GM13977 (cell line): ENCODE data around the gene HTR1D.
"Not testable (repeated sequence)": the region's sequence is repeated elsewhere in the genome, so short reads cannot be mapped to it uniquely, and the experiment has no call there.

Experiments used
- DNase-seq: peaks from one replicate; pipeline ENCODE4 v3.0.0; 2012; ENCODE audit warnings: low spot score
- CTCF ChIP-seq: IDR thresholded peaks from 2 replicates; pipeline ENCODE4 v1.5.1; 2012; ENCODE audit warnings: mild to moderate bottlenecking, control low read depth; ENCODE audit not compliant: insufficient read depth; ENCODE audit errors: extremely low read depth, missing control alignments
- in situ Hi-C: fragments of 300-500 bp; cut with MboI; formaldehyde crosslinking; loops from one replicate; pipeline ENCODE4 v1.12.0; 2022; ENCODE audit warnings: low sequenced_read_pairs, low pct_unique_long_range_greater_than_20kb, mixed read lengths, inconsistent platforms; ENCODE audit not compliant: unreplicated experiment

Gene HTR1D

GRCh38 chr1:23217421-23218115 lies at the start of gene HTR1D:
Gene HTR1D, minus strand, starts transcription at chr1:23217502. Its CDS starts 23,283 bp downstream, at chr1:23194219.
- DNase-seq, result no peak
- in situ Hi-C loops, result no loop called here
- no peak for TF ChIP-seq CTCF

- DNase-seq, result no peak
- TF ChIP-seq CTCF, result no peak
- in situ Hi-C loops, result no loop called here
Observed at GRCh38 chr1:23263380-23263887, 46.1 kb upstream of the HTR1D start.

- in situ Hi-C loops, result not testable (repeated sequence)
Observed at GRCh38 chr1:23258082-23258481, 40.8 kb upstream of the HTR1D start.

GRCh38 chr1:23257371-23257770 lies 40.1 kb upstream of the HTR1D start:
- DNase-seq, in situ Hi-C loops: not testable (repeated sequence)

More at GRCh38 chr1:23258082-23258481, 40.8 kb upstream of the HTR1D start:
- not testable (repeated sequence) for DNase-seq

DNA sequence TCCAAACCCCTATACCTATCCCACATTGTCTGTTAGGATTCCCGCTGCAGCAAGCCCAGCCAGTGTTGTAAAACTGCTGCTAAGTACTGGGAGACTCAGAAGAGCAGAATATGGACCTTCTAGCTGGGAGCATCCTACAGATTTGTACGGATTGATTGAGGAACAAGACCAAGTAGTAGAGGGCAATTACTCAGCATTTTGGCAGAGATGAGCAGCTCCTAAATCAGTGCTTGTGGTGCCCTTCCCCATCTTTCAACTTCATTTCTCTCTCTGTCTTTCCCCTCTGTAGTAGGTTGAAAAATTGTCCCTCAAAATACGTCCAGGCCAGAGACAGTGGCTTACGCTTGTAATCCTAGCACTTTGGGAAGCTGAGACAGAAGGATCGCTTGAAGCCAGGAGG lies 37.3 kb upstream of the HTR1D start:
- DNase-seq, result no peak
- no peak for TF ChIP-seq CTCF
- in situ Hi-C loops, result no loop called here

GRCh38 chr1:23251812-23252211 lies 34.5 kb upstream of the HTR1D start:
- in situ Hi-C loops, result no loop called here
- DNase-seq, result no peak
- no peak for TF ChIP-seq CTCF

DNA sequence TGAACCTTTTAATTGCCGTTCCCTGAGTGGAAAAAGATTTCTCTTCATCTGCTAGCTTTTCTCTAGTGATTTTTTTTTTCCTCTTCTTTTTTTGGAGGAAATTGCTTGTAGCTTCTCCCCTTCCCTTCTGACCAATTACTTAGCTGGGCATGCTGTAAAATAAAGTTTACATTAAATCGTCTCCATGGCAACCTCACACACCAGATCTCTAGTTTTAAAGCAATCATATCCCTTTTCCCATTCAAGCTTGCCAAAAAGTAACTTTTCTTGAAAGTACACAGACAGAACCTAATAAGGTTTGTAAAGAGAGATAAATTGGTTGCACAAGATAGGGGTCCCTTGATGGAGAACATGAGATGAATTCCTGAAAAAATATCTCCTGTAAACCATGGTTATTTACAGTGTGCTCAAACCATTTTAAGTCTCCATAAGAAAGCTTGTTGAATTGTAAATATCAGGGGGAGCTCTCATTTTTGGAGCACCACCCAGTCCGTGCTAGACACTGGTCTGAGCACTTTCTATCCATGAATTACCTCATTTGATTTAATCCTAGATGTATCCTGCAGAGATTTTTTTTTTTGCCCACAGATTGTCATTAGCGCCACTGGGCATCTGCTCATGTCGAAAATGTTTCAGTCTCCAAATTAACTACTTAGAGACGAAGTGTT lies 32.6 kb upstream of the HTR1D start:
- no peak for TF ChIP-seq CTCF
- no peak for DNase-seq
- in situ Hi-C loops, result no loop called here
